Lower leg skin (tissue), 4 donors: ENCODE results near the gene CEP112. TPM values are rescaled to one million over a fixed set of nuclear protein-coding genes. Genes with fewer than 3 reads are reported as not detected.

Source experiments
- DNase-seq, 2 donors: peaks; one replicate each; pipeline ENCODE4 v3.0.0-alpha.2; 2019; ENCODE audit warnings: low spot score in 2 of 2
- H3K4me3 ChIP-seq: fragments of 200-600 bp; sonication (generic); 2 replicates; pipeline ENCODE4 v1.5.1; 2017; ENCODE audit warnings: mild to moderate bottlenecking, low read depth; ENCODE audit not compliant: poor library complexity, severe bottlenecking
- CTCF ChIP-seq, 3 donors: fragments of 450-650 bp; IDR thresholded peaks; one replicate each; pipeline ENCODE4 v1.5.1; 2016; ENCODE audit warnings: antibody characterized with exemption in 3 of 3, mild to moderate bottlenecking in 3 of 3, moderate library complexity in 2 of 3
- POLR2A ChIP-seq, 2 donors: fragments of 450-650 bp; IDR thresholded peaks; one replicate each; pipeline ENCODE4 v1.6.1; 2016 to 2017; ENCODE audit warnings: antibody characterized with exemption in 2 of 2, mild to moderate bottlenecking in 1 of 2, moderate library complexity in 1 of 2
- WGBS, 2 donors: methylation state at CpG; one replicate each; pipeline ENCODE4 v1.1.5; 2018; 5-methylcytosine and 5-hydroxymethylcytosine counted together
- intact Hi-C: fragments of 100-400 bp; cut with DNase I; formaldehyde crosslinking; loops from one replicate; pipeline ENCODE4 v1.15.0; 2023; ENCODE audit warnings: low total_unique reads
- total RNA-seq, 4 donors: library from RNA; depleted of rRNA; stranded (reverse); fragments of >200 nt; gene quantifications; one replicate each; pipeline ENCODE4 v1.1.0, GENCODE V29; 2016

Gene CEP112
- total RNA-seq, 4 donors from 2014 or later = 1.6 to 7.6 (median 3.6) TPM

GRCh38 chr17:65942592-65942991 lies 249.3 kb downstream of the CEP112 start:
- no peak for TF ChIP-seq POLR2A (IDR thresholded peaks at IDR 0.05)
- no peak for TF ChIP-seq CTCF (IDR thresholded peaks at IDR 0.05)
- WGBS, 2 donors = 73 to 76% methylated on average over 1 of the region's 1 CpG
- DNase-seq = no peak
- intact Hi-C loops = no loop called here
- H3K4me3 ChIP-seq = no peak overlapping the region

- WGBS, 2 donors = 71 to 72% methylated on average over 4 of the region's 4 CpGs
- TF ChIP-seq CTCF (IDR thresholded peaks at IDR 0.05) = no peak
- no peak for TF ChIP-seq POLR2A (IDR thresholded peaks at IDR 0.05)
- intact Hi-C loops = no loop called here
- H3K4me3 ChIP-seq = no peak overlapping the region
- no peak for DNase-seq
Measured at GRCh38 chr17:65941356-65941899, 250.5 kb downstream of the CEP112 start.

- no peak for DNase-seq
- no peak for TF ChIP-seq POLR2A (IDR thresholded peaks at IDR 0.05)
- 74 to 77% methylated on average over 3 of the region's 3 CpGs for WGBS, 2 donors
- intact Hi-C loops = no loop called here
- H3K4me3 ChIP-seq = no peak overlapping the region
Measured at GRCh38 chr17:65936013-65936412, 255.9 kb downstream of the CEP112 start.

- DNase-seq = no peak
- intact Hi-C loops = no loop called here
- TF ChIP-seq CTCF (IDR thresholded peaks at IDR 0.05) (no peak), POLR2A (IDR thresholded peaks at IDR 0.05) (no peak)
- WGBS, 2 donors = 70 to 73% methylated on average over 4 of the region's 4 CpGs
- no peak overlapping the region for H3K4me3 ChIP-seq
Measured at GRCh38 chr17:65933290-65933689, 258.6 kb downstream of the CEP112 start.

GRCh38 chr17:65931246-65932149 lies 260.4 kb downstream of the CEP112 start:
- no peak overlapping the region for H3K4me3 ChIP-seq
- DNase-seq = no peak
- intact Hi-C loops = no loop called here
- WGBS, 2 donors = 87 to 90% methylated on average over 3 of the region's 3 CpGs
- TF ChIP-seq POLR2A (IDR thresholded peaks at IDR 0.05) (no peak), CTCF (IDR thresholded peaks at IDR 0.05) (no peak)

- DNase-seq = no peak
- WGBS, 2 donors = 63 to 72% methylated on average over 2 of the region's 2 CpGs
- intact Hi-C loops = no loop called here
- no peak overlapping the region for H3K4me3 ChIP-seq
- TF ChIP-seq CTCF (IDR thresholded peaks at IDR 0.05) (no peak), POLR2A (IDR thresholded peaks at IDR 0.05) (no peak)
Measured at GRCh38 chr17:65930140-65930730, 261.7 kb downstream of the CEP112 start.
